Mesothelial cell of epicardium (in vitro differentiated cells): ENCODE results near the gene ABHD1. TPM values are rescaled to one million over a fixed set of nuclear protein-coding genes. Genes with fewer than 3 reads are reported as not detected.

Source experiments
- DNase-seq, 2 experiments: peaks; one replicate each; pipeline ENCODE4 v3.0.0; 2021; ENCODE audit warnings: low spot score in 2 of 2; ENCODE audit not compliant: unreplicated experiment in 2 of 2
- H3K27ac Mint-ChIP-seq: 2 replicates; pipeline ENCODE4 v1.8.0; 2021; ENCODE audit warnings: mixed read lengths
- H3K27me3 Mint-ChIP-seq: 2 replicates; pipeline ENCODE4 v1.8.0; 2021; ENCODE audit warnings: low read depth, mixed read lengths
- H3K36me3 Mint-ChIP-seq: 2 replicates; pipeline ENCODE4 v1.8.0; 2021; ENCODE audit warnings: mixed read lengths
- H3K4me1 Mint-ChIP-seq: 2 replicates; pipeline ENCODE4 v1.8.0; 2021; ENCODE audit warnings: mixed read lengths
- H3K4me3 Mint-ChIP-seq: 2 replicates; pipeline ENCODE4 v1.8.0; 2021; ENCODE audit warnings: mild to moderate bottlenecking, moderate library complexity, mixed read lengths
- H3K9me3 Mint-ChIP-seq: 2 replicates; pipeline ENCODE4 v1.8.0; 2021; ENCODE audit warnings: mixed read lengths
- CTCF ChIP-seq: fragments of 200-600 bp; sonication (generic); IDR thresholded peaks from one replicate; pipeline ENCODE4 v1.5.0; 2021; ENCODE audit warnings: antibody characterized with exemption; ENCODE audit not compliant: unreplicated experiment
- total RNA-seq: library from RNA; stranded (reverse); gene quantifications from 3 replicates; pipeline ENCODE4 v1.2.1, GENCODE V29; 2021

Gene ABHD1
- total RNA-seq, 1 donor from 2014 or later = 1.5 TPM

- Mint-ChIP-seq H3K36me3 (no peaks in the 10 kb centered on the region), H3K27me3 (peaks cover 16% of the 10 kb centered on the region), H3K4me1 (no peaks in the 10 kb centered on the region), H3K27ac (no peak overlapping the region), H3K9me3 (peaks cover 14% of the 10 kb centered on the region), H3K4me3 (no peak overlapping the region)
- DNase-seq = no peak
- TF ChIP-seq CTCF = no peak
These were observed 22.1 kb downstream of the ABHD1 start for GRCh38 chr2:27145682-27146081.

DNA sequence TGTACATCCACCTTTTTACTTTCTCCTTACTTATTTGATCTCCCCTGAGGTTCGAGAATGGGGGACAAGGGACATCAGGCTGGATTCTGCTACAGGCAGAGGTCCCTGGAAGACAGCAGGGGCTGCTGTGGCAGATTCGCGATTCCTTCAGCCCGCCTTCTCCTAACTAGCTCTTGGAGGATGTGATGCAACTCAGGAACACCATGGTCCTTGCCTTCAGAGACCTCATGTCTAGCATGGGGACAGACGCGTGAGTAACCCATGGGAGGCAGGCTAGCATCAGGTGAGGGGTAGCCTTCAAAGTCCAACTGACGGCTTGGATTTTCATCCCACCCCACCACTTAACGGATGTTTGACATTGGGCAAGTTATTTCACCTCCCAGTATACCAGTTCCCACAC is 24.3 kb downstream of the ABHD1 start:
- Mint-ChIP-seq H3K9me3 (peaks cover 10% of the 10 kb centered on the region), H3K27ac (no peak overlapping the region), H3K4me1 (no peaks in the 10 kb centered on the region), H3K4me3 (no peak overlapping the region), H3K36me3 (no peaks in the 10 kb centered on the region), H3K27me3 (peaks cover 12% of the 10 kb centered on the region)
- DNase-seq = no peak
- TF ChIP-seq CTCF = no peak

- Mint-ChIP-seq H3K9me3 (peaks cover under 1% of the 10 kb centered on the region), H3K4me1 (peaks cover 3% of the 10 kb centered on the region), H3K4me3 (no peak within 1 kb of the TSS), H3K27me3 (peaks cover 5% of the 10 kb centered on the region), H3K27ac (no peak within 1 kb of the TSS), H3K36me3 (no peaks in the 10 kb centered on the region)
- no peak for TF ChIP-seq CTCF
- DNase-seq = no peak
These were observed 25.3 kb downstream of the ABHD1 start, which contains the start of gene TCF23 for GRCh38 chr2:27148801-27149439. Gene TCF23 (plus strand): TSS chr2:27149004. CDS start chr2:27149134, 130 bp downstream.

GRCh38 chr2:27149570-27150405 is 26.2 kb downstream of the ABHD1 start:
- DNase-seq = no peak
- Mint-ChIP-seq H3K27ac (no peak overlapping the region), H3K4me3 (no peak overlapping the region), H3K36me3 (no peaks in the 10 kb centered on the region), H3K9me3 (no peaks in the 10 kb centered on the region), H3K27me3 (peaks cover 2% of the 10 kb centered on the region), H3K4me1 (peaks cover 3% of the 10 kb centered on the region)
- TF ChIP-seq CTCF = no peak

- Mint-ChIP-seq H3K27ac (no peak overlapping the region), H3K9me3 (no peaks in the 10 kb centered on the region), H3K4me3 (no peak overlapping the region), H3K36me3 (no peaks in the 10 kb centered on the region), H3K27me3 (peaks cover 2% of the 10 kb centered on the region), H3K4me1 (peaks cover 3% of the 10 kb centered on the region)
- DNase-seq = no peak
- TF ChIP-seq CTCF = no peak
These were observed 27.1 kb downstream of the ABHD1 start for GRCh38 chr2:27150639-27151230.
